K562 treated with DMSO at 1 percent for 48 hours (cell line): ENCODE results near the gene CCDC177. TPM values are rescaled to one million over a fixed set of nuclear protein-coding genes. Genes with fewer than 3 reads are reported as not detected.

Experiments used
- total RNA-seq: library from RNA; unstranded; fragments of 300-600 nt; gene quantifications from 2 replicates; pipeline ENCODE4 v1.2.3, GENCODE V29; 2022; ENCODE audit warnings: low replicate concordance; ENCODE audit errors: extremely low read depth

The CCDC177 gene
- total RNA-seq: not detected in 2 replicates

GRCh38 chr14:69574263-69574953 lies at the start of gene CCDC177:
Gene CCDC177, minus strand, starts transcription at chr14:69574871. Its CDS starts 1,249 bp downstream, at chr14:69573622.

GRCh38 chr14:69611172-69612013 lies 36.7 kb upstream of the CCDC177 start, which contains the start of gene SUSD6:
Gene SUSD6, plus strand, starts transcription at chr14:69611596. Its CDS starts 46,997 bp downstream, at chr14:69658593.

Other genes starting within 250 kb of the CCDC177 start
- not detected in 2 replicates for gene ERH, start 176.6 kb downstream of the CCDC177 start, total RNA-seq
- not detected in 2 replicates for gene SLC39A9, start 176.2 kb downstream of the CCDC177 start, total RNA-seq
- not detected in 2 replicates for gene PLEKHD1, start 90.1 kb downstream of the CCDC177 start, total RNA-seq
- gene SUSD6, start 36.7 kb upstream of the CCDC177 start, total RNA-seq: not detected in 2 replicates
- gene SRSF5, start 192.3 kb upstream of the CCDC177 start, total RNA-seq: not detected in 2 replicates
- not detected in 2 replicates for gene SLC10A1, start 222.4 kb upstream of the CCDC177 start, total RNA-seq